MCF 10A (cell line): ENCODE results near the gene HECA. TPM values are rescaled to one million over a fixed set of nuclear protein-coding genes. Genes with fewer than 3 reads are reported as not detected.

Source experiments
- BruUV-seq: library from RNA; stranded (reverse); fragments of 400-500 nt; replicated peaks from 2 replicates; lab custom pipeline; 2021; lab: Mats Ljungman, UMichigan
- CTCF ChIA-PET: fragments of 300-600 bp; sonication (Branson Sonifier 250); formaldehyde crosslinking; extraction: SDS; loops from one replicate; lab custom pipeline; 2021; ENCODE audit warnings: antibody characterized with exemption, inconsistent platforms; lab: Yijun Ruan, JAX
- POLR2A ChIA-PET: fragments of 300-600, 350-650 bp; sonication (Branson Sonifier 250); formaldehyde crosslinking; extraction: SDS; loops from one replicate; lab custom pipeline; 2020; ENCODE audit warnings: antibody characterized with exemption, inconsistent platforms; lab: Yijun Ruan, JAX
- DNase-seq: peaks from one replicate; pipeline ENCODE4 v3.0.0-alpha.2; 2018; ENCODE audit not compliant: unreplicated experiment
- H3K27ac Mint-ChIP-seq: one replicate; pipeline ENCODE4 v1.8.0; 2022; ENCODE audit warnings: mild to moderate bottlenecking, low read depth, mixed read lengths; ENCODE audit not compliant: unreplicated experiment
- H3K27me3 Mint-ChIP-seq: one replicate; pipeline ENCODE4 v1.8.0; 2022; ENCODE audit warnings: mixed read lengths; ENCODE audit not compliant: insufficient read depth, unreplicated experiment
- H3K36me3 Mint-ChIP-seq: one replicate; pipeline ENCODE4 v1.8.0; 2022; ENCODE audit warnings: mild to moderate bottlenecking, moderate library complexity, mixed read lengths; ENCODE audit not compliant: insufficient read depth, unreplicated experiment
- H3K4me1 Mint-ChIP-seq: one replicate; pipeline ENCODE4 v1.8.0; 2022; ENCODE audit warnings: mixed read lengths; ENCODE audit not compliant: insufficient read depth, unreplicated experiment
- H3K4me3 Mint-ChIP-seq: one replicate; pipeline ENCODE4 v1.8.0; 2022; ENCODE audit warnings: mild to moderate bottlenecking, moderate library complexity, mixed read lengths; ENCODE audit not compliant: unreplicated experiment
- H3K9me3 Mint-ChIP-seq: one replicate; pipeline ENCODE4 v1.8.0; 2022; ENCODE audit warnings: mixed read lengths; ENCODE audit not compliant: unreplicated experiment
- intact Hi-C: fragments of 100-400 bp; cut with micrococcal nuclease; formaldehyde crosslinking; loops from 2 replicates; pipeline ENCODE4 v1.14.1; 2022
- total RNA-seq: library from RNA; stranded (reverse); gene quantifications from 2 replicates; pipeline ENCODE4 v1.2.3, GENCODE V29; 2022
- TF ChIP-seq, protein P1 (sequence below): fragments of 200-600 bp; IDR thresholded peaks from one replicate; pipeline ENCODE4 v1.8.0; 2022; ENCODE audit warnings: antibody characterized with exemption, mild to moderate bottlenecking; ENCODE audit not compliant: unreplicated experiment

Gene HECA
- total RNA-seq, 1 experiment from 2014 or later: 11.1 TPM

DNA sequence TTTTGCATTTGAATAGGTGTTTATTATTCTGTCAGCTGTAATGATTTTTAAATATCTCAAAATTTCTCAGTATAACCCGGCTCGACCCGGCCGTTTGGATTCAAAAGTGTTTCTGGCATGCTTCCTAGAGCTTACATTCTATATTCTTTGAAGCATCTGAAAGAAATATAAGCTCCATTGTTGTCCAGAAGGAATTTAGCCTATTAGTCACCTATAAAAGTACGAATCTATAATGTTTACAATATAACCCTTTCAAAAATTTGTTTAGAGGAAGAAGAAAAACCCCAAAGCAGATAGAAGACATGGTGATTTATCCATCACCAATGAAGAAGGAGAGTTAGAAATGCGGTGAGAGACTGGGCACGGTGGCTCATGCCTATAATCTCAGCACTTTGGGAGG, 22.3 kb upstream of the HECA start:
- DNase-seq: no peak
- H3K27me3 Mint-ChIP-seq: no peaks in the 10 kb centered on the region
- no peak overlapping the region for H3K4me3 Mint-ChIP-seq
- intact Hi-C loops: no loop called here
- no peaks in the 10 kb centered on the region for H3K9me3 Mint-ChIP-seq
- peaks cover 7% of the 10 kb centered on the region for H3K36me3 Mint-ChIP-seq
- TF ChIP-seq, protein P1, sequence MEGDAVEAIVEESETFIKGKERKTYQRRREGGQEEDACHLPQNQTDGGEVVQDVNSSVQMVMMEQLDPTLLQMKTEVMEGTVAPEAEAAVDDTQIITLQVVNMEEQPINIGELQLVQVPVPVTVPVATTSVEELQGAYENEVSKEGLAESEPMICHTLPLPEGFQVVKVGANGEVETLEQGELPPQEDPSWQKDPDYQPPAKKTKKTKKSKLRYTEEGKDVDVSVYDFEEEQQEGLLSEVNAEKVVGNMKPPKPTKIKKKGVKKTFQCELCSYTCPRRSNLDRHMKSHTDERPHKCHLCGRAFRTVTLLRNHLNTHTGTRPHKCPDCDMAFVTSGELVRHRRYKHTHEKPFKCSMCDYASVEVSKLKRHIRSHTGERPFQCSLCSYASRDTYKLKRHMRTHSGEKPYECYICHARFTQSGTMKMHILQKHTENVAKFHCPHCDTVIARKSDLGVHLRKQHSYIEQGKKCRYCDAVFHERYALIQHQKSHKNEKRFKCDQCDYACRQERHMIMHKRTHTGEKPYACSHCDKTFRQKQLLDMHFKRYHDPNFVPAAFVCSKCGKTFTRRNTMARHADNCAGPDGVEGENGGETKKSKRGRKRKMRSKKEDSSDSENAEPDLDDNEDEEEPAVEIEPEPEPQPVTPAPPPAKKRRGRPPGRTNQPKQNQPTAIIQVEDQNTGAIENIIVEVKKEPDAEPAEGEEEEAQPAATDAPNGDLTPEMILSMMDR: no peak
- ChIA-PET POLR2A (interaction anchor here (0.7 to 1.3 kb wide), 4 partner anchors 9 to 16 kb away, joined by 3 to 4 read pairs (median 4); no protein-coding TSS in a partner anchor), CTCF (no interaction called here)
- no peaks in the 10 kb centered on the region for H3K4me1 Mint-ChIP-seq
- H3K27ac Mint-ChIP-seq: no peak overlapping the region
- BruUV-seq: no TSS peak

DNA sequence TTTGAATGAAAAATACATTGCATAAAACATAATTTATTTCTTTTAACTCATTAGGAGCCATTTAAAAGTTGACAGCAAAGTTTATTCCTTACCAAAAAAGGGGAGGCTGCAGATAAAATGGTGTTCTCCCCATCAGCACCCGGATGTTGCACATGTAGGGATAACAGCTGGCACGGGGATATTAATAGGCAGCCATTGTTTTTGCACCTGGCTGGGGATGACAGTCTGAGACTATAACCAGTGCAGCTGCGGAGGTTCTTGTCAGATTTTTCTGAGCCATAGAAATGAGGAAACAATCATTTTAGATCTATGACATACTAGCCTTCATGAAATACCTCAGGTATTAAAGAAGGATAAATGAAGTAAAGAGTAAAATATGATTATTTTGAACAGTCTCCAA, 20.1 kb upstream of the HECA start:
- TF ChIP-seq, protein P1: no peak
- H3K4me3 Mint-ChIP-seq: no peak overlapping the region
- CTCF ChIA-PET: interaction anchor here (0.6 kb wide), 1 partner anchor 106 kb away, joined by 4 read pairs; no protein-coding TSS in a partner anchor
- no peaks in the 10 kb centered on the region for H3K4me1 Mint-ChIP-seq
- H3K9me3 Mint-ChIP-seq: peaks cover under 1% of the 10 kb centered on the region
- intact Hi-C loops: no loop called here
- no TSS peak for BruUV-seq
- no peak overlapping the region for H3K27ac Mint-ChIP-seq
- no peaks in the 10 kb centered on the region for H3K27me3 Mint-ChIP-seq
- POLR2A ChIA-PET: interaction anchor here (0.6 kb wide), 1 partner anchor 49 kb away, joined by 3 read pairs; no protein-coding TSS in a partner anchor
- peaks cover 7% of the 10 kb centered on the region for H3K36me3 Mint-ChIP-seq
- no peak for DNase-seq

DNA sequence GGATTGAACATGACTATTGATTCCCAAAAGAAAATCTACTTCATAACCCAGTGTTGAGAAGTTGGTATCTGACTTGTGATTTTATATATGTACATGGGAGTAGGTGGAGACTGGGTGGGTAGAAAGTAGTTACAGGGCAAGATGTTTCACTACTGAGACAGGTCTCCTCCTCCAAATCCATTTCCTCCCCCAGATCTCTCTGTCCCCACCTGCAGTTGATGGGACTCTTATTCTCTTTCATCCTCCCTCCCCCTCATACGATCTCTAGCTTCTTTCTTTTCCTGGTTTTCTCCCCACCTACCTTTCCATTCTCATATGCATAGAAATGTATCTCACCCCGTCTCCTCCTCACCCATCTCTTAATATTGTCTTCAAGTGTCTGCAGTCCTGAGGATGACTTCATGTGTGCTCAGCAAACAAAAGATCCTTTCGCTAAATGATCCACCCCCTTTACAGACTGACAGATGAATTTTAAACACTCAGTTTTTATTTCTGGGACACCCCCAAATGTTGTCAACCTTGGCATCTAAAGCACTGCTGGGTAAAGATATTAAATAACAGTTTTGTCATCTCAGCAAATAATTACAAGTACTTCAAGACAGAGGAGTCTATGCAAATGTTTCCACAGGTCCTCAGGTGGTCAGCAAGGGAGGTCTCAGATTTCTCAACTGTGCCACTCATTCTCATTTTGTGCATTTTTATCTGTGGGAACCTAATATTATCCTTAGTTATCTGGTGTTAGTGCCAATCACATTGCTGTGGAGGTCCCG, 18.7 kb upstream of the HECA start:
- Mint-ChIP-seq H3K27ac (no peak overlapping the region), H3K4me3 (no peak overlapping the region), H3K4me1 (no peaks in the 10 kb centered on the region), H3K9me3 (peaks cover 9% of the 10 kb centered on the region), H3K27me3 (no peaks in the 10 kb centered on the region), H3K36me3 (peaks cover 7% of the 10 kb centered on the region)
- TF ChIP-seq, protein P1: no peak
- CTCF ChIA-PET: interaction anchor here (0.9 kb wide), 1 partner anchor 28 kb away, joined by 4 read pairs; no protein-coding TSS in a partner anchor
- intact Hi-C loops: no loop called here
- POLR2A ChIA-PET: no interaction called here
- BruUV-seq: no TSS peak
- no peak for DNase-seq

DNA sequence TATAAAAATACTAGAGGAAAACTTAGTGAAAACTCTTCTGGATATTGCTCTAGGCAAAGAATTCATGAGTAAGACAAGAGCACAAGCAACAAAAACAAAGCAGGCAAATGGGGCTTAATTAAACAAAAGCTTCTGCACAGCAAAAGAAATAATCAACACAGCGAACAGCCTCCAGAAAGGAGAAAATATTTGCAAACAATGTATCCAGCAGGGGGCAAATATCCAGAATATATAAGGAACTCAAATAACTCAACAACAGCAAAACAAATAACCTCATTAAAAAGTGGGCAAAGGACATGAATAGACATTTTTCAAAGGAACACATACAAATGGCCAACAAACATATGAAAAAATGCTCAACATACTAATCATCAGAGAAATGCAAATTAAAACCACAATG, 17.1 kb upstream of the HECA start:
- intact Hi-C loops: no loop called here
- no peak overlapping the region for H3K27ac Mint-ChIP-seq
- H3K9me3 Mint-ChIP-seq: peaks cover 9% of the 10 kb centered on the region
- H3K36me3 Mint-ChIP-seq: peaks cover 6% of the 10 kb centered on the region
- no peak overlapping the region for H3K4me3 Mint-ChIP-seq
- H3K4me1 Mint-ChIP-seq: no peaks in the 10 kb centered on the region
- H3K27me3 Mint-ChIP-seq: no peaks in the 10 kb centered on the region
- CTCF ChIA-PET: interaction anchor here (1.0 kb wide), 1 partner anchor 21 kb away, joined by 3 read pairs; no protein-coding TSS in a partner anchor
- POLR2A ChIA-PET: interaction anchor here (1.1 kb wide), 1 partner anchor 8 kb away, joined by 3 read pairs; no protein-coding TSS in a partner anchor
- no TSS peak for BruUV-seq
- DNase-seq: no peak
- TF ChIP-seq, protein P1: no peak
